Amniotic epithelial cell (primary cell): Measurements from ENCODE around the gene PATL1.
"Not testable (repeated sequence)": the region's sequence is repeated elsewhere in the genome, so short reads cannot be mapped to it uniquely, and the experiment has no call there.

Source experiments
- DNase-seq: peaks from one replicate; pipeline ENCODE4 v3.0.0-alpha.2; 2010; ENCODE audit warnings: low read depth

PATL1 gene, protein sequence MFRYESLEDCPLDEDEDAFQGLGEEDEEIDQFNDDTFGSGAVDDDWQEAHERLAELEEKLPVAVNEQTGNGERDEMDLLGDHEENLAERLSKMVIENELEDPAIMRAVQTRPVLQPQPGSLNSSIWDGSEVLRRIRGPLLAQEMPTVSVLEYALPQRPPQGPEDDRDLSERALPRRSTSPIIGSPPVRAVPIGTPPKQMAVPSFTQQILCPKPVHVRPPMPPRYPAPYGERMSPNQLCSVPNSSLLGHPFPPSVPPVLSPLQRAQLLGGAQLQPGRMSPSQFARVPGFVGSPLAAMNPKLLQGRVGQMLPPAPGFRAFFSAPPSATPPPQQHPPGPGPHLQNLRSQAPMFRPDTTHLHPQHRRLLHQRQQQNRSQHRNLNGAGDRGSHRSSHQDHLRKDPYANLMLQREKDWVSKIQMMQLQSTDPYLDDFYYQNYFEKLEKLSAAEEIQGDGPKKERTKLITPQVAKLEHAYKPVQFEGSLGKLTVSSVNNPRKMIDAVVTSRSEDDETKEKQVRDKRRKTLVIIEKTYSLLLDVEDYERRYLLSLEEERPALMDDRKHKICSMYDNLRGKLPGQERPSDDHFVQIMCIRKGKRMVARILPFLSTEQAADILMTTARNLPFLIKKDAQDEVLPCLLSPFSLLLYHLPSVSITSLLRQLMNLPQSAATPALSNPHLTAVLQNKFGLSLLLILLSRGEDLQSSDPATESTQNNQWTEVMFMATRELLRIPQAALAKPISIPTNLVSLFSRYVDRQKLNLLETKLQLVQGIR

DNA sequence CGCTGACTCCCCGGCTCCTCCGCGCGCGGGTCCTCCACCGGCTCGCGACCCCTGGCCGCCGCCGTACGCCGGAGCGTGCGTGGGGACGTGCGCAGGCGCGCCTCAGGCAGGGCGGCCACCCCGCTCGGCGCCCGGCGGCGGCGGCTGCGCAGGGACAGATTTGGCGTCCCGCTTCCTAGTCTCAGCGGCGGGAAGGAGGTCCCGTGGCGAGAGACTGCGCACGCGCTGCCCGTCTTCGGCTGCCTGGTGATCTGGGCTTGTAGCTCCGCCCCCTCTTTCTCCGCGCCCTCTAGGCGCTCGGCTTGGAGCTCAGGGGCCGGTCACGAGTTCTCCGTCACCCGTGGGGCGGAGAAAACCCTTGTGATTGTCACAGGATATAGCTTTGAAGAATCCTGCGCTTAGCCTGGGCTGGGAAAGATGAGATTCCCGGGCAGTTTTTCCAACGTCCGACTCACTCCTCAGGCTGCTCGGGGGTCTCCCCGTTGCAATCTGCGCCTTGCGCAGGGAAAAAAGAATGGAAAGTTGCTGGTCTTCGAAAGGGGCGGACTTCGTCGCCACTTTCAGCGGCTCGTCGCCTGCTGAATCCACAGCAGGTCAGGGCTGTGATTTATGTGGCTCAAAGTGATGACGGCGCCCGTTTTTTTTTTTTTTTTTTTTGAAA, at the start of gene PATL1:
TSS of gene PATL1 (minus strand) at position 88 of the 661 bp plus-strand sequence. CDS start 142 bp downstream, outside the sequence.
- peak; percentile 98 for DNase-seq

DNA sequence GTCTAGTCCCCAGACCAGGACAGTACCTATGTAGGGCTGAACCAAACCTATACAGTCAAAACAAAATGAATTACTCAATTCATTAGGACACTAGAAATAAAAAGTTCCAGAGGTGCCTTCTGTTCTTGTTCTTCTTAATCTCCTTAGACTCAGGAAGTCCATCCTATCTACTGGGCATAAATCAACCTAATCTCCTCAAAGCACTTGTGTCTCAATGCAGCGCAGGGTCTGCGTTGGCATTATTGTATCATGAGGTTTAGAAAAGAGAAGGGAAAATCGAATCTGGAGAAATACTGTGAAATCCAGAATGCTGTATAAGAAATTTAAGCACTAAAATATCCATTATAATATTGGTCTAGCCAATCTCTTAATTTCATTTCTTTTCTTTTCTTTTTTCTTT, 47.2 kb upstream of the PATL1 start:
- peak; percentile 82 for DNase-seq

DNA sequence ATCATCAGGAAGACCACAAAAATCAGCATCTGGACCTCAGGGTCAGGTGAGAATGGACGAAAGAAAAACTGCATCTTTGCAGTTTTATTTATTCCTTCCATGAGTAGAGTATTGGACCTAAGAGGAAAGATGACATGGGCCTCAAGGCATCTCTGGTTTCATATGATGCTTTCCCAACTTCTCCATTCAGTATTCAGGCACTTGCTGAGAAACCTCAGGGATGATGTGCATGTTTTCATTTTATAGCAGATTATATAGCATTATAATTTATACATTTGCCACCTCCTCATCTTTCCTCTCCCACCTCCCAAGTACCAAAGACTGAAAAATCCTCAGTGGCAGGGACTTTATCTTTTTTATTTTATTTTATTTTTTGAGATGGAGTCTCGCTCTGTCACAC, 44.9 kb upstream of the PATL1 start, which contains the start of gene OR10V1:
TSS of gene OR10V1 (minus strand) at position 101 of the 400 bp plus-strand sequence. CDS start at position 101, 0 bp downstream.
- DNase-seq = no peak

DNA sequence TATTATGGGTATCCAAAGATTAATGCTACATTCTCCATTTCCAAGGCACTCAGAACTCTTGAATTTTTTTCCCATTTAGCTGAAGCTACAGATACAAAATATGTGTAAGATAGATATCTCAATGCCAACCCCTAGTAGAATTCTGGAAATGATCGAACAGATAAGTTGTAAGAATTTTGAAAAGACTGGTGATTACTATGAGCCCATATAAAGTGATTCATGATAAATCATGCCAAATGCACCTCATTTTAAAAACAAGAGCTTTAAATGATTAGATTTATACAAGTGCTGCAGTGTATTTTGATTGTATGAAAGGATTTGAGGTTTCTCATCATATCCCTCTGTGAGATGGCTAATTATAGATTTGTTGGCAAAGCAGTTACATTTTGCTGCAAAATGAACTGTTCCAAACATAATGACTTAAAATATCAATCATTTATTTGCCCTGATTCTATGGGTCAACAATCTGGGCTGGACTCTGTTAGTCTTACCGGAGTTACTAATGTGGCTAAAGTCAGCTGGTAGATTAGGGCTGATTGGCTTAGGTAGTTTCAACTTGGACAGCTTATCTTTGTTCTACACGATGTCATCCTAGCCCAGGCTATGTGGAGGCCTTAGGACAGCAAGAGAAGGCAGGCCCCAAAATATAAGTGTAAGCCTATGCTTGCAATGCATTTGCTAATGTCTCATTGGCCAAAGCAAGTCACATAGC, 41.5 kb upstream of the PATL1 start:
- peak; percentile 47 for DNase-seq

DNA sequence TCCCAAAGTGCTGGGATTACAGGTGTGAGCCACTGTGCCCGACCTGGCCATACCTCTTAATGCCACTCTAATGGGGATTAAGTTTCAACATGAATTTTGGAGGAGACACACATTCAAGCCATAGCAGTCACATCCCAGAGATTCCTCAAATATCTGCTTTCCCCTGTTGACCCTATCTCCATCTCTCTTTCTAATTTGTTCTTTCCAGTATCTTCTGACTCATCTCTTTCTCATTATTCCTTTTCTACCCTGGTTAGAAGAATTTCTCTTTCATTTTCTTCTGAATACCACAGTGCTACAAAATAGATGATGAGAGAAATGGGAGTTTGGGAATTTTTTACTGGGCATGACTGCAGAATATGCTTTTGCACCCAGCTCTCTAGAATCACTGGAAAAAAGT, 39.7 kb upstream of the PATL1 start:
- peak; percentile 57 for DNase-seq

DNA sequence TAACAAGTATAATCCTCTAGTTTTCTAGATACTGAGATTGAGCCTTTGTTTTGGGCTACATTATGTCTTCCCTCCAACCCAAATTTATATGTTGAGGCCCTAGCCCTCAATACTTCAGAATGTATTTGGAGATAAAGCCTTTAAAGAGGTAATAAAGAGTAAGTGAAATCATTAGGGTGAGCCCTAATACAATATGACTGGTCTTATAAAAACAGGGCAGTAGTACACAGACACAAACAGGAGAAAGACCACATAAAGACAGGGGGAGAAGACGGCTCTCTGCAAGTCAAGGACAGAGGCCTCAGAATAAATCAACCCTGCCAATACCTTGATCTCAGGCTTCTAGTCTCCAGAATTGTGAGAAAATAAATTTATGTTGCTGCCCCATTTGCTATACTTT, 38.5 kb upstream of the PATL1 start:
- no peak for DNase-seq

DNA sequence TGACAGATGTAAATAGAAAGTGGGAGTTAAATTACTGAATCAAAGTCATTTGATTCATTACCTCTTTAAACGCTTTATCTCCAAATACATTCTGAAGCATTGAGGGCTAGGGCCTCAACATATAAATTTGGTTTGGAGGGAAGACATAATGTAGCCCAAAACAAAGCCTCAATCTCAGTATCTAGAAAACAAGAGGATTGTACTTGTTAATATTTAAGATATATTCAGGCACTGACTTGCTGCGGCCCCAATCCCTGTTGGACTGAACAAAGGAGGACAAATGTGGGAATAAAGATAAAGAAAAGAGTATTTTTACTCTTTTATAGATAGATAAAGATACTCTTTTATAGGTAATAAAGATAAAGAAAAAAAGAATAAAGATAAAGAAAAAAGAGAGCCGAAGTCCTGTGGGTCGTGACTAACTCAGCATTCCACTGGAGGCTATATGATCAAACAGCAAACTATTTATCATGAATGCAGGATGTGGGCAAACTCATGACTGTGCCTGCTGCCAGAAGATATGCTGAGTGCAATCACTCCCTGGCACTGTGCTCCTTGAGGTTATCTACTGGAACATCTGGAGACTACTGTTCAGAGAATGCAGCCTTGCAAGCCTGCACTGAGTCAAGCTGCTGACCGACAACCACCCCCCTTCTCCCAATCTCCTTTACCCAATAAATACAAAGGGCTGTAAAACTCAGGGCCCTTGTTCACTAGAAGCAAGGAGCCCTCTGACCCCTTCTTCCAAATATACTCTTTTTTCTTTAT, 37.9 kb upstream of the PATL1 start:
- DNase-seq = peak; percentile 99

DNA sequence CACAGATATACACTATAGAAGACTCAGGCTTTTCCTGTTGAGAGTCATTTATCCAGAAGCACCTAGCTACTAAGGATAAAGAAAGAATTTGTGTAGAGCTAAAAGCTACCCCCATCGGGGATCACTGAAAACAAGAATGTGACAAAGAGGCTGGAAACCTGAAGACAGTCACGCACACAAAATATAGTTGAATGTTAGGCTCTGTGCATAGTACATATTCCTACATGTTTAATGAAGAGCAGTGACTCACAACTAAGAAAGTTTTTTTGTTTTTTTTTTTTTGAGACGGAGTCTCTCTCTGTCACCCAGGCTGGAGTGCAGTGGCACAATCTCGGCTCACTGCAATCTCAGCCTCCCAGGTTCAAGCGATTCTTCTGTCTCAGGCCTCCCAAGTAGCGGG, 36.5 kb upstream of the PATL1 start:
- DNase-seq = no peak

DNA sequence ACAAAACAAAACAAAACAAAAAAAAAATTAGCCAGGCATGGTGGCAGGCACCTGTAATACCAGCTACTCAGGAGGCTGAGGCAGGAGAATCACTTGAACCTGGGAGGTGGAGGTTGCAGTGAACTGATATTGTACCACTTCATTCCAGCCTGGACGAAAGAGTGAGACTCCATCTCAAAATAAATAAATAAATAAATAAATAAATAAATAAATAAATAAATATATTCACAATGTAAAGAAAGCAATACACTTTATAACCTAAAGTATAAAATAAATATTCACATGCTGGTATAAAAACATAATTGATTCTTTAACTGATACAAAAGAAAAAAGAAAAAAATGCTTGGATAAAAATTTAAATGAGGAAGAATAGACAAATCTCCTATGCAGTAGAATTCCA, 34.7 kb upstream of the PATL1 start:
- not testable (repeated sequence) for DNase-seq

DNA sequence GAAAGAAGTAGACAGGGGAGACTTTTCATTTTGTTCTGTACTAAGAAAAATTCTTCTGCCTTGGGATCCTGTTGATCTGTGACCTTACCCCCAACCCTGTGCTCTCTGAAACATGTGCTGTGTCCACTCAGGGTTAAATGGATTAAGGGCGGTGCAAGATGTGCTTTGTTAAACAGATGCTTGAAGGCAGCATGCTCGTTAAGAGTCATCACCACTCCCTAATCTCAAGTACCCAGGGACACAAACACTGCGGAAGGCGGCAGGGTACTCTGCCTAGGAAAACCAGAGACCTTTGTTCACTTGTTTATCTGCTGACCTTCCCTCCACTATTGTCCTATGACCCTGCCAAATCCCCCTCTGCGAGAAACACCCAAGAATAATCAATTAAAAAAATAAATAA, 31.3 kb upstream of the PATL1 start:
- DNase-seq = not testable (repeated sequence)

DNA sequence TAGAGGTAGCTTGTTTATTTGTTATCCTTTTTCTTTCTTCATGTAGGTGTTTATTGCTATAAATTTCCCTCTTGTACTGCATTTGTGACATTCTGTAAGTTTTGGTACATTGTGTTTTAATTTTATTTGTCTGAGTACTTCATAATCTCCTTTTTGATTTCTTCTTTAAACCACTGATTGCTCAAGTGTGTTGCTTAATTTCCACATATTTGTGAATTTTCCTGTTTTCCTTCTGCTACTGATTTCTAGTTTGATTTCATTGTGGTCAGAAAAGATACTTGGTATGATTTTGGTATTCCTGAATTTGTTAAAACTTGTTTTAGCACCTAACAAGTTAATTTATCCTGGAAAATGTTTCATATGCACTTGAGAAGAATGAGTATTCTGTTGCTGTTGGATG, 29.7 kb upstream of the PATL1 start:
- DNase-seq = peak; percentile 81

DNA sequence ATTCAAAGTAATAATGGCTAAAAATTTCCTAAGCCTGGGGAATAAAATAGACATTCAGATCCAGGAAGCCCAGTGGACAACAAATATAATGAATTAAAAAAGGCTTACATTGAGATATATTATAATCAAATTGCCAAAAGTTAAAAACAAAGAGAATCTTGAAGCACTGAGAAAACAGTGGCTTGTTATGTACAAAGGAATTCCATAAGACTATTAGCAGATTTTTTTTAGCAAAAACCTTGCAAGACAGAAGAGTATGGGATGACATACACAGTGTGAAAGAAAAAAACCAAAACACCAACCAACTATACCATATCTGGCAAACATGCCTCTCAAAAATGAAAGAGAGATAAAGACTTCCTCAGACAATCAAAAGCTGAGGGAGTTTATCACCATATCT, 24.1 kb upstream of the PATL1 start:
- no peak for DNase-seq

DNA sequence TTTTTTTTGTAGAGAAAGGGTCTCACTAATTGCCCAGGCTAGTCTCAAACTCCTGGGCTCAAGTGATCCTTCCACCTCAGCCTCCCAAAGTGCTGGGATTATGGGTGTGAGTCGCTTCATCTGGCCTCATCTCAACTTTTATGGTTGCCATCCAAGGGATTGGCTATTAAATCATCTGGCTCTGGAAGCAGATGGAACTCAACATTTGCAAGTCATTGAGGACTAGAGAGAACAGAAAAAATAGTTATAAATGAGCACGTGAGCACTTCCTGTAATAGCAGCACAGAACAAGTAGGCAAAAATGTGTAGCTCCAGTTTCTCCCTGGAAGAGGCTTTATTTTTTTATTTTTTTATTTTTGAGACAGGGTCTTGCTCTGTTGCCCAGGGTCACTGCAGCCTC, 22.3 kb upstream of the PATL1 start:
- DNase-seq = no peak

DNA sequence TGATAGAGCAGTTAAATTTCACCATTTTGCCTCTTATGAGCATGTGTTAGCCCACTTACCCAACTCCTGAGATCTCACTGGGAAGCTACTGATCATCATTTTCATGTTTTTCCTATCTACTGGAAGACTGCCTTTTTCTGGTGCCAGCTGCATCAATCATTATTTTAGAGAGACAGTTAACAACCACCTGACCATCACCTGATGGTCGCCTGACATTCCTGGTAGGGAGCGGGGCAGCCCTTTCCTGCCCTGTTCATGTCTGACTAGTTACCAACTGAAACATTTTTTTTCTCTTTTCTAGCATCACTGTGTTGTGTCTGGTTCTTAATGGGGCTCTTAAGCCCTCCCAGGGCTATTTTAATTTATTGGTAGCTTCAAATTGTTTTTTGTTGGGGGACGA, 20.2 kb upstream of the PATL1 start:
- no peak for DNase-seq

DNA sequence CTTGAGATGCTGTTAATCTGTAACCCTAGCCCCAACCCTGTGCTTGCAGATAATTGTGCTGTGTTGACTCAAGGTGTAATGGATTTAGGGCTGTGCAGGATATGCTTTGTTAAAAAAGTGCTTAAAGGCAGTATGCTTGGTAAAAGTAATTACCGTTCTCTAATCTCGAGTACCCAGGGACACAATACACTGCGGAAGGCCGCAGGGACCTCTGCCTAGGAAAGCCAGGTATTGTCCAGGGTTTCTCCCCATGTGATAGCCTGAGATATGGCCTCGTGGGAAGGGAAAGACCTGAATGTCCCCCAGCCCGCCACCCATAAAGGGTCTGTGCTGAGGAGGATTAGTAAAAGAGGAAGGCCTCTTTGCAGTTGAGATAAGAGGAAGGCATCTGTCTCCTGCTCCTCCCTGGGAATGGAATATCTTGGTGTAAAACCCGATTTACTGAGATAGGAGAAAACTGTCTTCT, 12.5 kb upstream of the PATL1 start:
- not testable (repeated sequence) for DNase-seq

DNA sequence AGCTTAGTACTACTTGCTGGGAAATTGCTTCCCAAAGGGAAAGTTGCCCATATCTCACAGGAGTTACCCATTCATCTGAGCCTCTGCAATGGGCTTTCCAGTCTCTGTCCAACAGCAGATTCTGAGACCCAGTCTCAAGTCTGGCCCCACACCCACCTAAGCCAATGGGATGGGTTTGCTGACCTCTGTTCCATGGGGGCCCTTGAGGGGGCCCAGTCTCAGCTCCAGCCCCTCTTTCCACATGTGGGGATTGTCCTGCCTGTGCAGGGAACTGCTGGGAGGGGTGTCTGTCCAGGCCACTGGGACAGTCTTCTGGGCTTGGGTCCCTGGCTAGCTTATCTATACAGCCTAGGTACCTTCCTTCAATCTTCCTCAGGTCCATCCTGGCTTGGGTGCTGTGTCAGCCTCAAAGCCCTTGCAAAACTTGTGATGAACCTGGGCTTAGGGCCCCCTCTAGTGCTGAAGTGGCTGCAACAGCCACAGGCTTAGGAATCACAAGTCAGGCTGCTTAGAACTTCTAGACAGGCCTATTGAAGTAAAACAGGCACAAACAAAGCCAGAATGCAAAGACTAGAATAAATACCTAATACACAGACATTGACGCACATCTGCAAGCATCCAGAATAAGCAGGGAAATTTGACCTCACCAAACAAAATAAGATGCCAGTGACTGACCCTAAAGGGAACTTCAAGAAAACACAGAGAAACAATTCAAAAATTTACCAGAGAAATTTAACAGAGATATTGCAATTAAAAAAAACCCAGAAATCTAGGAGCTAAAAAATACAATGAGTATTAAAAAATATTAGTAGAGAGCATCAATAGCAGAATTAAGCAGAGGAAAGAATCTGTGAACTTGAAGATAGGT, 11.7 kb upstream of the PATL1 start:
- DNase-seq = peak; percentile 92

DNA sequence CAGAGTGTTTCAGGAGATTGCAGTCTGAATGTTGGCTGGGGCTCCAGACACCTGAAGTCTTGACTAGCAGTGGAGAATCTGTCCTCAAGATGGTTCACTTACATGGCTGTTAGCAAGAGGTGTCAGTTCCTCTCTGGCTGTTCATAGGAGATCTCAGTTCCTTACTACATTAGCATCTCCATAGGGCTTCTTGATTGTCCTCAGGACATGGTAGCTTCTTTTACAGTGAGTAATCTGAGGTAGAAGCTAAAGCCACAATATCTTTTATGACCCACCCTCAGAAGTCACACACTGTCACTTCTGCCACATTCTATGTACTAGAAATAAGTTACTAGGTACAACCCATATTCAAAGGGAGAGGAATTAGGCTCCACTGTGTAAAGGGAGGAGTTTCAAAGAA, 10.5 kb upstream of the PATL1 start:
- no peak for DNase-seq

DNA sequence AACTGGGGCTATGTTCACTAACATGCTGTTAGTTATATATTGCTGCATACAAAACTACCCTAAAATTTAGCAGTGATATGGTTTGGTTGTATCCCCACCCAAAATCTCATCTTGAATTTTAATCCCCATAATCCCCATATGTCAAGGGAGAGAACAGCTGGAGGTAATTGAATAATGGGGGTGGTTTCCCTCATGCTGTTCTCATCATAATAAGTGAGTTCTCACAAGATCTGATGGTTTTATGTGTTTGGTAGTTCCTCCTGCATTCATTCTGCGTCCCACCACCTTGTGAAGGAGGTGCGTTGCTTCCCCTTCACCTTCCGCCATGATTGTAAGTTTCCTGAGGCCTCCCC, 10.0 kb upstream of the PATL1 start:
- DNase-seq = no peak

DNA sequence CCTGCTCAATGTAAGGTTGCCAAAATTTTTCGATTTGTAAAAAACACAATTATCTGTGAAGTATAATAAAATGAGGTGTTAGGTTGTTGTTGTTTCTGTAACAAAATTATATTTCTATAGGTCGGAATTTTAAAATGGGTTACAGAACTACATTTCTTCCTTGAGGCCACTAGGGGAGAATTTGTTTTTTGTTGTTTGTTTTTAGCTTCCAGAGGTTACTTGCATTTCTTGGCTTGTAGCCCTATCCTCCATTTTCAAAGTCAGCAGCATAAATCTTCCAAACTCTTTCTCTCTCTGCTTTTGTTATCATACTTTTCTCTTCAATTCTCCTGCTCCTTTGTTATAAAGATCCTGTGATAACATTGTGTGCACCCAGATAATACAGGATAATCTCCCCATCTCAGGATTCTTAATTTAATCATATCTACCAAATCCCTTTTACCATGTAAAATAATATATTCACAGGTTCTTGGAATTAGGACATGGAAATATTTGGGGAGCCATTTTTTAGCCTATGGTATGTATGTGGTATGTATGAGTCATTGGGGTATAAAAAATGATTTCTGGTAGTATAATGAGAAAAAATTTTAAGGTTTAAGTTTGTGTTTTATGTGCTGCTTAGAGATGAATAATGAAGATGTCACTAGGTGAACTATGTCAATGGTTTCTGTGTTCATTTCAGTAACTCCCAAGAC, 9.4 kb upstream of the PATL1 start:
- no peak for DNase-seq

DNA sequence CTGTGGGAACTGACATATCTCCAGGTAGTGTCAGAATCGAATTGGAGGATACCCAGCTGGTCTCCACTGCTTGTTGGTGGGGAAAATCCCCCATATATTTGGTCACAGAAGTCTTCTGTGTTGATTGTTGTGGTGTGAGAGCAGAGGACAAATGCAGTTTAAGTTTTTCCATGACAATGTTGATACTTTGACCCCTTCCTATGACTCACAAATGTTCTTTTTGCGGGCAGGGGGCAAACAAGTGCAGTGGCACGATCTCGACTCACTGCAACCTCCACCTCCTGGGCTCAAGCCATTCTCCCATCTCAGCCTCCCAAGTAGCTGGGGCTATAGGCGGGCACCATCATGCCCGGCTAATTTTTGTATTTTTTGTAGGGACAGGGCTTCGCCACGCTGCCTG, 7.4 kb upstream of the PATL1 start:
- DNase-seq = no peak
